Ovary (tissue), 3 donors: ENCODE data around the gene RGS7.

ENCODE experiments used
- EP300 ChIP-seq: sonication (generic); formaldehyde crosslinking; IDR thresholded peaks from one replicate; pipeline ENCODE4 v1.6.1; 2017; ENCODE audit warnings: antibody characterized with exemption
- POLR2A ChIP-seq: fragments of 450-650 bp; IDR thresholded peaks from one replicate; pipeline ENCODE4 v1.6.1; 2017; ENCODE audit warnings: antibody characterized with exemption, mild to moderate bottlenecking, moderate library complexity
- TF ChIP-seq, protein P1 (sequence below), 3 donors: fragments of 450-650 bp in 2 of 3; fragments of 200-600 bp in 1 of 3; IDR thresholded peaks; one replicate each; pipeline versions ENCODE4 v1.5.1 to v1.8.0; 2016 to 2022; ENCODE audit warnings: antibody characterized with exemption in 3 of 3, mild to moderate bottlenecking in 1 of 3
- donor health status: DM: no; HTN: no; CAD: no.

GRCh38 chr1:240925273-240925672 lies 431.7 kb downstream of the RGS7 start:
- TF ChIP-seq, protein P1, sequence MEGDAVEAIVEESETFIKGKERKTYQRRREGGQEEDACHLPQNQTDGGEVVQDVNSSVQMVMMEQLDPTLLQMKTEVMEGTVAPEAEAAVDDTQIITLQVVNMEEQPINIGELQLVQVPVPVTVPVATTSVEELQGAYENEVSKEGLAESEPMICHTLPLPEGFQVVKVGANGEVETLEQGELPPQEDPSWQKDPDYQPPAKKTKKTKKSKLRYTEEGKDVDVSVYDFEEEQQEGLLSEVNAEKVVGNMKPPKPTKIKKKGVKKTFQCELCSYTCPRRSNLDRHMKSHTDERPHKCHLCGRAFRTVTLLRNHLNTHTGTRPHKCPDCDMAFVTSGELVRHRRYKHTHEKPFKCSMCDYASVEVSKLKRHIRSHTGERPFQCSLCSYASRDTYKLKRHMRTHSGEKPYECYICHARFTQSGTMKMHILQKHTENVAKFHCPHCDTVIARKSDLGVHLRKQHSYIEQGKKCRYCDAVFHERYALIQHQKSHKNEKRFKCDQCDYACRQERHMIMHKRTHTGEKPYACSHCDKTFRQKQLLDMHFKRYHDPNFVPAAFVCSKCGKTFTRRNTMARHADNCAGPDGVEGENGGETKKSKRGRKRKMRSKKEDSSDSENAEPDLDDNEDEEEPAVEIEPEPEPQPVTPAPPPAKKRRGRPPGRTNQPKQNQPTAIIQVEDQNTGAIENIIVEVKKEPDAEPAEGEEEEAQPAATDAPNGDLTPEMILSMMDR (IDR thresholded peaks at IDR 0.05): no peak
- no peak for TF ChIP-seq EP300
- TF ChIP-seq POLR2A: no peak
